Uterus (tissue), 4 donors: ENCODE data around the gene PPIE. TPM values are rescaled to one million over a fixed set of nuclear protein-coding genes. Genes with fewer than 3 reads are reported as not detected.

ENCODE experiments used
- DNase-seq, 2 donors: peaks; one replicate each; pipeline ENCODE4 v3.0.0-alpha.2; 2019 to 2020
- H3K27ac ChIP-seq, 2 donors: fragments of 200-600 bp; sonication (generic); 1 replicate in 1 of 2; 2 replicates in 1 of 2; pipeline ENCODE4 v1.5.1; 2016 to 2018
- H3K27me3 ChIP-seq, 2 donors: fragments of 200-600 bp; sonication (generic); one replicate each; pipeline ENCODE4 v1.5.1; 2018 to 2019; ENCODE audit warnings: control low read depth in 1 of 2
- H3K36me3 ChIP-seq, 2 donors: fragments of 200-600 bp; sonication (generic); one replicate each; pipeline ENCODE4 v1.5.1; 2019; ENCODE audit warnings: control low read depth in 1 of 2
- H3K4me1 ChIP-seq, 2 donors: fragments of 200-600 bp; sonication (generic); one replicate each; pipeline ENCODE4 v1.5.1; 2018 to 2019; ENCODE audit warnings: control low read depth in 1 of 2
- H3K4me3 ChIP-seq, 2 donors: fragments of 200-600 bp; sonication (generic); 1 replicate in 1 of 2; 2 replicates in 1 of 2; pipeline ENCODE4 v1.5.1; 2018 to 2019; ENCODE audit warnings: mild to moderate bottlenecking in 1 of 2
- H3K9me3 ChIP-seq, 2 donors: fragments of 200-600 bp; sonication (generic); one replicate each; pipeline ENCODE4 v1.5.1; 2019; ENCODE audit warnings: control low read depth in 1 of 2
- CTCF ChIP-seq, 4 experiments: fragments of 200-600 bp in 2 of 4; fragments of 450-650 bp in 2 of 4; sonication (generic) in 2 of 4; IDR thresholded peaks; one replicate each; pipeline ENCODE4 v1.5.1; 2016 to 2019; ENCODE audit warnings: antibody characterized with exemption in 4 of 4, mild to moderate bottlenecking in 2 of 4, moderate library complexity in 1 of 4
- POLR2A ChIP-seq, 2 donors: fragments of 450-650 bp; IDR thresholded peaks; one replicate each; pipeline ENCODE4 v1.6.1; 2016; ENCODE audit warnings: antibody characterized with exemption in 2 of 2, mild to moderate bottlenecking in 1 of 2, moderate library complexity in 1 of 2
- intact Hi-C: fragments of 100-400 bp; cut with DNase I; formaldehyde crosslinking; loops from one replicate; pipeline ENCODE4 v1.15.1; 2023; ENCODE audit warnings: low total_unique reads
- total RNA-seq, 4 donors: library from RNA; depleted of rRNA in 3 of 4; stranded (reverse); fragments of >200 nt in 3 of 4; gene quantifications; one replicate each; pipeline versions ENCODE4 v1.1.0 to v1.2.4, GENCODE V29; 2014 to 2023
- donor health status: DM: yes; HTN: yes; CAD: no.

The PPIE gene
- total RNA-seq, 4 donors from 2014 or later, result 20.0 to 51.5 (median 44.0) TPM

GRCh38 chr1:39704757-39705156, 33.9 kb upstream of the PPIE start:
- TF ChIP-seq CTCF (IDR thresholded peaks at IDR 0.05) (no peak), POLR2A (IDR thresholded peaks at IDR 0.05) (no peak)
- H3K36me3 ChIP-seq, result no peaks in the 10 kb centered on the region
- intact Hi-C loops, result no loop called here
- H3K27ac ChIP-seq, result no peak overlapping the region
- no peak overlapping the region for H3K4me3 ChIP-seq
- no peaks in the 10 kb centered on the region for H3K27me3 ChIP-seq
- no peaks in the 10 kb centered on the region for H3K4me1 ChIP-seq
- H3K9me3 ChIP-seq, result no peaks in the 10 kb centered on the region
- DNase-seq, result no peak

GRCh38 chr1:39707506-39707905, 31.2 kb upstream of the PPIE start:
- no peaks in the 10 kb centered on the region for H3K27me3 ChIP-seq

GRCh38 chr1:39711104-39711965, 27.3 kb upstream of the PPIE start:
- Histone ChIP-seq H3K27me3 (no peaks in the 10 kb centered on the region), H3K4me1 (no peaks in the 10 kb centered on the region), H3K27ac (no peak overlapping the region), H3K4me3 (no peak overlapping the region), H3K36me3 (no peaks in the 10 kb centered on the region), H3K9me3 (no peaks in the 10 kb centered on the region)
- intact Hi-C loops, result no loop called here
- TF ChIP-seq POLR2A (IDR thresholded peaks at IDR 0.05), result no peak
- TF ChIP-seq CTCF (IDR thresholded peaks at IDR 0.05), result no peak
- DNase-seq, result no peak

More at GRCh38 chr1:39707506-39707905, 31.2 kb upstream of the PPIE start:
- TF ChIP-seq POLR2A (IDR thresholded peaks at IDR 0.05) (no peak), CTCF (IDR thresholded peaks at IDR 0.05) (no peak)
- H3K9me3 ChIP-seq, result no peaks in the 10 kb centered on the region
- no peak overlapping the region for H3K27ac ChIP-seq
- intact Hi-C loops, result no loop called here
- no peaks in the 10 kb centered on the region for H3K36me3 ChIP-seq
- H3K4me1 ChIP-seq, result no peaks in the 10 kb centered on the region
- no peak overlapping the region for H3K4me3 ChIP-seq
- no peak for DNase-seq

- Histone ChIP-seq H3K9me3 (no peaks in the 10 kb centered on the region), H3K4me1 (no peaks in the 10 kb centered on the region), H3K36me3 (no peaks in the 10 kb centered on the region), H3K4me3 (no peak overlapping the region), H3K27ac (no peak overlapping the region), H3K27me3 (no peaks in the 10 kb centered on the region)
- DNase-seq, result no peak
- intact Hi-C loops, result no loop called here
- TF ChIP-seq POLR2A (IDR thresholded peaks at IDR 0.05), result no peak
- TF ChIP-seq CTCF (IDR thresholded peaks at IDR 0.05), result no peak
Measured at GRCh38 chr1:39711966-39712340, 26.7 kb upstream of the PPIE start.

GRCh38 chr1:39713557-39713956, 25.1 kb upstream of the PPIE start:
- Histone ChIP-seq H3K27ac (no peak overlapping the region), H3K36me3 (no peaks in the 10 kb centered on the region), H3K27me3 (no peaks in the 10 kb centered on the region), H3K4me3 (no peak overlapping the region), H3K4me1 (no peaks in the 10 kb centered on the region), H3K9me3 (no peaks in the 10 kb centered on the region)
- TF ChIP-seq POLR2A (IDR thresholded peaks at IDR 0.05) (no peak), CTCF (IDR thresholded peaks at IDR 0.05) (no peak)
- no peak for DNase-seq
- intact Hi-C loops, result no loop called here
